Inflammatory macrophage (primary cell): Measurements from ENCODE around the gene MRPS17.

ENCODE experiments used
- DNase-seq, 2 donors: peaks; one replicate each; pipeline ENCODE4 v3.0.0-alpha.2; 2020 to 2022

Gene MRPS17

DNA sequence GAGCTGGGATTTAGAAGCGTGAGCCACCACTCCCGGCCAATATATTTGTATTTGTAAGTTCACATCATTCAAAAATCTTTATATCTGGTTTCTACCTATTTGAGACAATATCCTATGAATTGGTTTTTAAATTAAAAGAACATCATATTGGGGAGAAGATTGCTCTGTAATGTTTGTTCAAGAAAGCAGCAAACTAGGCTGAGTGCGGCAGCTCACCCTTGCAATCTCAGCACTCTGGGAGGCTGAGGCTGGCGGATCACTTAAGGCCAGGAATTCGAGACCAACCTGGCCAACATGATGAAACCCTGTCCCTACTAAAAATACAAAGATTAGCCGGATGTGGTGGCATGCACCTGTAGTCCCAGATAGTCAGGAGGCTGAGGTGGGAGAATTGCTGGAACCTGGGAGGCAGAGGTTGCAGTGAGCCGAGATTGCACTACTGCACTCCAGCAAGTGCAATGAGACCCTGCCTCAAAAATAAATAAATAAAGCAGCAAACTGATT lies 22.1 kb downstream of the MRPS17 start:
- DNase-seq, result no peak

DNA sequence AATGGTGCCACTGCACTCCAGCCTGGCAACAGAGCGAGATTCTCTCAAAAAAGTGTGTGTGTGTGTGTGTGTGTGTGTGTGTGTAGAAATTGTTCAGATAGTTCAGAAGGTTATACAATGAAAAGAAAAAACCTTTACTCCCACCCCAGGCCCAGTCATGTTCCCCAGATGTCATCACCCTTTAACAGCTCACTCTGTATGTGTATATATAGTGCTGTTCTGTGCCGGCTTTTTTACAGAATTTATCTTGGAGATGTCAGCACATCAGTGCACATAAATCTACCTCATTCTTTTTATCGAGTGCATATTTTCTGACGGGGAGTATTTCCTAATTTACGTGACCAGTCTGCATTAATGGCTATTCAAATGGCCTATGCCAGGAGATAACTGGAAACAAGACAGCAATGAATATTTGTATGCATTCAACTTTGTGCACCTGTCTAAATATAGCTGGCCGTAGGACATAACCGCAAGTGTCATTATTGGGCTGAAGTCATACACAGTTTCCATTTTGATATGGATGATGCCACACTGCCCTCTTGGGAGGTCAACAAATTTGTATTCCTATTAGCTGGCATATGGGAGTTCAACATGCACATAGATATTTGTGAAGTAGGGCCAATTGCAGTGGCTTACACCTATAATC lies 24.4 kb downstream of the MRPS17 start:
- DNase-seq, result no peak

DNA sequence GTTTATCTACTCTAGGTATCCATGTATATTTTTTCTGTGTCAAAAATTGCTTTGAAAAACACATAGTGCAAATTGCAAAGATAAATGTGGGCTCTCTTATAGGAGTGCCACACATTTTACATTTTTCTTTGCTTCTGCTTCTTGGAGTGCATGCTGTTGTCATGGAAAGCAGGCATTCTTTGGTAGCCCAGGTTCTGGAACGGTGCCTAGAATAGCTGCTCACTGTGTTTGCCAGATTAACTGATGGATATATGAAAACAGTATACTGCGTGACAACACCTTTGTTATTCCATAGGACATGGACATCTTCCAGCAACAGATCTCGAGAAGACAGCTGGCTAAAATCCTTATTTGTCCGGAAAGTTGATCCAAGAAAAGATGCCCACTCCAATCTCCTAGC lies 26.2 kb downstream of the MRPS17 start:
- DNase-seq, result no peak

DNA sequence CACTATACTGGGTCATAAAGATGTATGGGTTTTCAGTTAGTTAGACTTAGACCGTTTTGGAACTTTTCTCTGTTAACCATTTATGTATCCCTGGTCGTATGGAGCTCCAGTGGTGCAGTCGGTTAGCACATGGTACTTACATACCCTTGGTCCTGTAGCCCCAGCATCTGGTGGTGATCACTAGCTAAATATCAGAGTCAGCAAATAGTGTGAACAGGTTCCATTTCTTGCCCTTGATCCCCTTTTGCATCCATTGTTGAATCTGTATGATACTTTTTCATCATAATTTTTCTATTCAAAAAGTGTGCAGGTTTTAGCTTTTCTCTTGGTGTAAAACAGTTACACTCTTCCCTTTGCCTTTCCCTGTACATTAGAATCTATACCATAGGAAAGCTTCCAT lies 28.6 kb downstream of the MRPS17 start:
- DNase-seq, result no peak

DNA sequence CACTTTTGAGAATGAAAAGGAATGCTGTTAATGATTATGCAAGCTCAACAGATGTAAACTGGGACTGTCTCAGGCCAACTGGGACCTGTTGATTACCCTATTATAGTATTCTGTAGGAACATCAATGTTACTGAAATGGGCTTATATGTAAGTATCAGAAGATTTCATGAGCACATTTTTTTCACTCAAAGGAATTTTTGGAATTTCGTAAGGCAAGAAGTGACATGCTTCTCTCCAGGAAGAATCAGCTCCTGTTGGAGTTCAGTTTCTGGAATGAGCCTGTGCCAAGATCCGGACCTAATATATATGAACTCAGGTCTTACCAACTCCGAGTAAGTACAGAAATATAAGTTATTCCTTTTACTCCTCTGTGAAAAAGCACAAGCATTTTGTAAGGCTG lies 31.9 kb downstream of the MRPS17 start:
- no peak for DNase-seq

DNA sequence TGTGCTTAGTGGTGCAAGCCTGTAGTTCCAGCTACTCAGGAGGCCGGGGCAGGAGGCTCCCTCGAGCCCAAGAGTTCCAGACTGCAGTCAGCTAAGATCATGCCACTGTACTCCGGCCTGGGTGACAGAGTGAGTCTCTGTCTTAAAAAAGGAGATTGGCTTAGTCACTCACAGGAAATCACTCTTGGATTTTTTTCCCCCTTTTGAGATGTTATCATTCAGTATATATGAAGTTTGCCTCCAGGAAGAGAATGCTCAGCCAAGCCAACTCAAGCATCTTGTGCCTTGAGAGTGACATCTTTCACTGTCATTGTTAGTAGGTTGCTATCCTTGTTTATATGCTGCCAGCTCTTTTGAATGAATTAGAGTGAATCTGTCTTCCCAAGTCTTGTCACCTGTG lies 40.7 kb downstream of the MRPS17 start:
- DNase-seq, result no peak

DNA sequence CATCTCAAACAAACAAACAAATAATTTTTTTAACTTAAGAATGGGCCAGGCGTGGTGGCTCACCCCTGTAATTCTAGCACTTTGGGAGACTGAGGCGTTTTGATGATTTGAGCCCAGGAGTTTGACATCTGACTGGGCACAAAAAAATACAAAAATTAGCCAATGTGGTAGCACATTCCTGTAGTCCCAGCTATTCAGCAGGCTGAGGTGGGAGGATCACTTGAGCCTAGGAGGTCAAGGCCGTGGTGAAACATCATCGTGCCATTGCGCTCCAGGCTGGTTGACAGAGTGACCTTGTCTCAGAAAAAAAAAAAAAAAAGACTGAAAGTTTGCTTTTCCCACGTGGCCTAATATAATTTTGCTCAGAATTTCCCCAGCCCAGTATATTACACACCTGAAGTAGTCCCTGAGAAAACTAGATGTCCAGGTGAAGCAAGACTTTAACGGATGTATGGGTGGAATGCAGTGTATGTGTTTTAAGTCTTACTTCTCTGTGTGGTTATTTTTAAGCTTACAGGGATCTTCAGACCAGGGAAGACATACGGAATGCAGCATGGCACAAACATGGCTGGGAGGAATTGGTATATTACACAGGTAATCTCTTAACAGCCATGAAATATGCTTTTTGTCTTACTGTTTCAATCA lies 45.3 kb downstream of the MRPS17 start:
- DNase-seq, result no peak

DNA sequence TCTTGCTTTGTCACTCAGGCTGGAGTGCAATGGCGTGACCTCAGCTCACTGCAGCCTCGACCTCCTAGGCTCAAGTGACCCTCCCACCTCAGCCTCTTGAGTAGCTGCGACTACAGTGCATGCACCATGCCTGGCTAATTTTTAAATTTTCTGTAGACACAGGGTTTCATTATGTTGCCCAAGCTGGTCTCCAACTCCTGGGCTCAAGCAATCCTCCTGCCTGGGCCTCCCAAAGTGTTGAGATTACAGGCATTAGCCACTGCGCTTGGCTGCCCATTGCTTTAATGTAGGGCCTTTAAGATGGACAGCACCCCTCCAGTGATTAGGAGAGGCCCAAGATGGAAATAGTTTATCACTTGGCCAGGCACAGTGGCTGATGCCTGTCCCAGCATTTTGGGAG lies 52.1 kb downstream of the MRPS17 start:
- no peak for DNase-seq
